NCI-H1048 (cell line): ENCODE measurements around the gene KCNK4.

ENCODE experiments used
- DNase-seq: peaks from one replicate; lab custom pipeline; 2025; lab: John Stamatoyannopoulos, UW

KCNK4 gene

GRCh38 chr11:64268893-64269539 lies 22.1 kb upstream of the KCNK4 start:
- no peak for DNase-seq

- DNase-seq: peak; percentile 98
These were observed 21.4 kb upstream of the KCNK4 start for GRCh38 chr11:64269540-64270220.

GRCh38 chr11:64275031-64275800 lies 15.9 kb upstream of the KCNK4 start:
- no peak for DNase-seq

DNA sequence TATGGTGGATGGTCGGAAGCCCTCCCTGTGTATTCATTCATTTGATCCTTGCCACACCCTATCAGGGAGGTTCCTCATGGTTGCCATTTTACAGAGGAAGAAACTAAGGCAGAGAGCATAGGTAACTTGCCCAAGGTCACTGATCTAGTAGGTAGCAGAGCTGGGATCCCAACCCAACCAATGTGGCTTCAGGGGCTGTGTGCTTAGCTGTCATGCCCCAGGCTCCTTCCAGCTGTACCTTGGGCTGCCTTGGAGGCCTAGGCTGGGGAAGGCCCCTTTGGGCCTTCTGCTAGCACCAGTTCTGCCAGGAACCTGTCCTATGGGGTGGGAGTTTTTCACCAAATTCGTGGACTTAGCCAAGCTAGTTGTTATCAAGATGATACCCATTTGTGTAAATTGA lies 15.3 kb upstream of the KCNK4 start:
- DNase-seq: no peak

GRCh38 chr11:64276653-64277431 lies 14.3 kb upstream of the KCNK4 start:
- no peak for DNase-seq

GRCh38 chr11:64278576-64279190 lies 12.4 kb upstream of the KCNK4 start:
- no peak for DNase-seq

DNA sequence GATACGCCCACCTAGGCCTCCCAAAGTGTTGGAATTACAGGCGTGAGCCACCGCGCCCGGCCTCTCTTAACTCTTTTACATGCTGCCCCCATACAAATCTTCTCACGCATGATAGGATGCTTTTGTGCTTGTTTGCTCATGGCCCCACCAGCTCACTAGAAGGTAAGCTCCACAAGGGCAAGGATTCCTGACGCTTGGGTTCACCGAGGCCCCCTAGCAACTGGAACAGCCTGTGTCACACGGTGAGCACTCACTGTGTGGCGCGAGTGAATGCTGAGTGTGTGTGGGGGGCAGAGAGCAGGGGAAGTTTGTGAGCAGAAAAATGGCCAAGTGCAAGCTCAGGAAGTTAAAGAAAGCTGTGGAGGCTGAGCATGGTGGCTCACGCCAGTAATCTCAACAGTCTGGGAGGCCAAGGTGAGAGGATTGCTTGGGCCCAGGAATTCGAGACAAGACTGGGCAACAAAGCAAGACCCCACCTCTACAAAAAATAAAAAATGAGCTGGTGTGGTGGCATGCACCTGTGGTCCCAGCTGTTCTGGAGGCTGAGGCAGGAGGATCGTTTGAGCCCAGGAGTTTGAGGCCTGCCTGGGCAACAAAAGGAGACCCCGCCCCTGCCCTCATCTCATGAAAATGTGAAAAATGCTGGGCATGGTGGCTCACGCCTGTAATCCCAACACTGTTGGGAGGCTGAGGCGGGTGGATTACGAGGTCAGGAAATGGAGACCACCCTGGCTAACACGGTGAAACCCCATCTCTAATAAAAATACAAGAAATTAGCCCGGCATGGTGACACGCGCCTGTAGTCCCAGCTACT lies 8.9 kb upstream of the KCNK4 start:
- DNase-seq: no peak

GRCh38 chr11:64283092-64283491 lies 8.0 kb upstream of the KCNK4 start:
- no peak for DNase-seq

DNA sequence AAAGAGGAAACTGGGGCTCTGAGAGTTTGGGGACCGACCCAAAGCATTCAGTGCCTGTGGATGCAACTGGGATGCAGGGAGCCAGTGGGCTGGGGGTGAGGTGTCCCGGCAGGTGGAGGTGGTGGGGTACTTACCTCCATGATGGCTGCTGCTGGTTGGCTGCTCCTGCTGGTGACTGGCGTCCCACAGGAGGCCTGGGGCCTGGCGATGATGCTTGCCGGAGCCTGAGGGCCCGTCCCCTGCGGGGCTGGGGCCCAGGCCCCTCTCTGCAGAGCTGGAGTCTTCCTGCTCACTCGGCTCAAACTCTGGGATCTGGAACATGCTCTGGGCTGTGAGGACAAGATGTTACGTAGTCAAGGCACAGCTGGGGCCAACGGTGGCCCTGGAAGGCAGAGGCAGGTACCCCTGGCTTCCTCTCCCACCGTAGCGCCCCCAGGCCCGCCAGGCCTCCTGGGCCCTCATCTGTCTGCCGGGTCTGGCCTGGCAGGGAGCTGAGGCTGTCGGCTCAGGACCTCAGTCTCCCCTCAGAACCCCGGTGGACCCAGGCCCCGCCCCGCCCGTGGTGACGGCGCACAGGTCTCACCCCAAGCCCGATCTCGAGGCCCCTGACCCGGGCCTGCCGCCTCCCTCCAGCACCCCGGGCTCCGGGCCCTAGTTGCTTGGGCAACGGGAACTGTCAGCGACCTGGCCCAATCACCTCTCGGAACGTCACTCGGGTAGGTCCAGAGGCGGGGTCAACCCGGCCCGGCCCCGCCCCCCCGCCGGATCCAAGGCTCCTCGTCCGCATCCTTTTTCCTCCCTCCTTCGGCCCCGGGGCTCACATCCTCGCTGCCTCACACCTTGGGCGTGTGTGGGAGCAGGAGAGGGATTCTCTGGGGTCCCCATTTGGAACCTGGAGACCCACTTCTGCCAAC lies 6.8 kb upstream of the KCNK4 start, which contains the start of gene BAD:
BAD (minus strand) TSS at position 618 of the 914 bp plus-strand sequence; CDS start at position 321, 297 bp downstream.
- peak; percentile 79 for DNase-seq

- DNase-seq: peak; percentile 38
These were observed 5.9 kb upstream of the KCNK4 start, which contains the start of gene GPR137 for GRCh38 chr11:64284962-64285884. GPR137 (plus strand) TSS chr11:64285848; CDS start chr11:64286525, 677 bp downstream.

GRCh38 chr11:64285885-64286800 lies 5.0 kb upstream of the KCNK4 start:
- no peak for DNase-seq

GRCh38 chr11:64286801-64287159 lies 4.3 kb upstream of the KCNK4 start:
- no peak for DNase-seq

DNA sequence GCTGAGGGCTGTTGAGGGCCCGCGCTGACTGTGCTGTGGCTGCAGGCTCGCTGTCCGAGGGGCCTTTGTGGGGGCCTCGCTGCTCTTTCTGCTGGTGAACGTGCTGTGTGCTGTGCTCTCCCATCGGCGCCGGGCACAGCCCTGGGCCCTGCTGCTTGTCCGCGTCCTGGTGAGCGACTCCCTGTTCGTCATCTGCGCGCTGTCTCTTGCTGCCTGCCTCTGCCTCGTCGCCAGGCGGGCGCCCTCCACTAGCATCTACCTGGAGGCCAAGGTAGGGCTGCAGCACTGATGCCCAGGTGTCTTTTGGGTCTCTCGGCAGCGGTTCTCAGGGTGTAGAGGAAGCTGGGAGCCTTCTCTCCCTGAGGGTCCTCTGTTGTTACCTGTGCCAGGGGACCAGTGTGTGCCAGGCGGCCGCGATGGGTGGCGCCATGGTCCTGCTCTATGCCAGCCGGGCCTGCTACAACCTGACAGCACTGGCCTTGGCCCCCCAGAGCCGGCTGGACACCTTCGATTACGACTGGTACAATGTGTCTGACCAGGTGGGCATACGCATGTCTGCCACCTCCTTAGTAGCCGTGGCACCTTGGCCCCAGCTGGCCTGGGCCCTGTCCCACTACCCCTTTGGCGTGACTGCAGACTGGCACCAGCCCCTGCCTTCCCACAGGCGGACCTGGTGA lies 3.3 kb upstream of the KCNK4 start:
- no peak for DNase-seq

DNA sequence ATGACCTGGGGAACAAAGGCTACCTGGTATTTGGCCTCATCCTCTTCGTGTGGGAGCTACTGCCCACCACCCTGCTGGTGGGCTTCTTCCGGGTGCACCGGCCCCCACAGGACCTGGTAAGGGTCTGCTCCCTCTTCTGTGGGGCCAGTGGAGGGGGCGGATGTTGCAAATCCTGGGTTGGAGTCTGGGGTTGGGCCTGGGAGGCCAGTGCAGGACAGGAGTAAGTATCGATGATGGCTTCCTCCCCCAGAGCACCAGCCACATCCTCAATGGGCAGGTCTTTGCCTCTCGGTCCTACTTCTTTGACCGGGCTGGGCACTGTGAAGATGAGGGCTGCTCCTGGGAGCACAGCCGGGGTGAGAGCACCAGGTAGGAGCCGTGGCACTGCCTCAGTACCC lies 2.8 kb upstream of the KCNK4 start:
- no peak for DNase-seq

GRCh38 chr11:64289002-64289564 lies 2.0 kb upstream of the KCNK4 start:
- DNase-seq: no peak
